Thoracic aorta (tissue), 2 donors: ENCODE data around the gene SIRT2. TPM values are rescaled to one million over a fixed set of nuclear protein-coding genes. Genes with fewer than 3 reads are reported as not detected.

Experiments used
- ATAC-seq: fragments of 150-250 bp; one replicate; pipeline ENCODE4 v1.8.0; 2017; ENCODE audit warnings: low read depth; ENCODE audit not compliant: insufficient number of reproducible peaks, low FRiP score
- DNase-seq: peaks from one replicate; pipeline ENCODE4 v3.0.0-alpha.2; 2020; ENCODE audit warnings: low spot score
- H3K27ac ChIP-seq, 2 donors: fragments of 200-600 bp; sonication (generic); 1 replicate in 1 of 2; 2 replicates in 1 of 2; pipeline ENCODE4 v1.5.1; 2016; ENCODE audit warnings: mild to moderate bottlenecking in 2 of 2, moderate library complexity in 2 of 2
- H3K27me3 ChIP-seq: fragments of 200-600 bp; sonication (generic); replicated peaks from 2 replicates; pipeline ENCODE4 v1.6.0; 2016; ENCODE audit warnings: mild to moderate bottlenecking; ENCODE audit not compliant: insufficient read depth
- H3K36me3 ChIP-seq: fragments of 200-600 bp; sonication (generic); one replicate; pipeline ENCODE4 v1.5.1; 2016
- H3K4me1 ChIP-seq, 2 donors: fragments of 200-600 bp; sonication (generic); 1 replicate in 1 of 2; 2 replicates in 1 of 2; pipeline versions ENCODE4 v1.5.1 to v1.6.0; 2016; ENCODE audit warnings: low read depth in 2 of 2, mild to moderate bottlenecking in 1 of 2; ENCODE audit not compliant: control insufficient read depth in 1 of 2
- H3K4me3 ChIP-seq: fragments of 200-600 bp; sonication (generic); 2 replicates; pipeline ENCODE4 v1.5.1; 2016; ENCODE audit warnings: mild to moderate bottlenecking
- H3K9me3 ChIP-seq: fragments of 200-600 bp; sonication (generic); 2 replicates; pipeline ENCODE4 v1.5.1; 2016
- total RNA-seq, 2 donors: library from RNA; depleted of rRNA; stranded (reverse); fragments of >200 nt; gene quantifications; one replicate each; pipeline versions ENCODE4 v1.1.0 to v1.2.3, GENCODE V29; 2016
- TF ChIP-seq, protein P1 (sequence below): fragments of 200-600 bp; sonication (generic); IDR thresholded peaks from one replicate; pipeline ENCODE4 v1.5.1; 2019; ENCODE audit warnings: antibody characterized with exemption

Gene SIRT2
- total RNA-seq, 2 donors from 2014 or later: 42.8 to 68.4 TPM

DNA sequence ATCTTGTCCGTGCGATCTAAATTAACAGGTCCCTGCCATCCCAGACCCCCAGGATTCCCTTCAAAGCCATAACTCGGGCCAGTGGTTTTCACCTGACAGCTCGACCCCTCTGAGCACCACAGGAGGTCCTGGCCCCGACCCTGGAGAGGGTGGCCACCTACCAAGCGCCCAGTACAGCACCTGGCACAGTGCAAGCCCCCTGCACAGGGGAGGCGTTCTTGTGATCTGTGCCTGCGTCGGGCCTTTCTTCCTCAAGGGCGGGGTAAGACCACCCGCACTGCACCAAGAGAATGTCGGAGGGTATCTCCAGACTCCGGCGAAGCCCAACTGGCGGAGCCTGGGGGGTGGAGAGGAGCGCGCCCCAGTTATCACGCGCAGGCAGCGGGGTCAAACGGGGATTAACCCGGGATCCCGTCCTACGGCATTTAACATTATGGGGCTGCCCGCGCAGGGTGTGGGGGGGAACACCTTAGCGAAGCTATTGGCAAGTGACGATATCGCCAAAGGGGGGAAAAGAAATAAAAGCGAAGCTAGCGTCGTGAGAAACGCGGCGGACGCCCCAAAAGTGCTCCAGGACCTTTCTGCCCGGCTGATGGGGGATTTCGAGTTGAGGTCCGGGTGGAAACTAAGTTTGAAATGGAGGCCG is 48.3 kb downstream of the SIRT2 start:
- no peak for DNase-seq
- H3K36me3 ChIP-seq: peaks cover 14% of the 10 kb centered on the region
- TF ChIP-seq, protein P1, sequence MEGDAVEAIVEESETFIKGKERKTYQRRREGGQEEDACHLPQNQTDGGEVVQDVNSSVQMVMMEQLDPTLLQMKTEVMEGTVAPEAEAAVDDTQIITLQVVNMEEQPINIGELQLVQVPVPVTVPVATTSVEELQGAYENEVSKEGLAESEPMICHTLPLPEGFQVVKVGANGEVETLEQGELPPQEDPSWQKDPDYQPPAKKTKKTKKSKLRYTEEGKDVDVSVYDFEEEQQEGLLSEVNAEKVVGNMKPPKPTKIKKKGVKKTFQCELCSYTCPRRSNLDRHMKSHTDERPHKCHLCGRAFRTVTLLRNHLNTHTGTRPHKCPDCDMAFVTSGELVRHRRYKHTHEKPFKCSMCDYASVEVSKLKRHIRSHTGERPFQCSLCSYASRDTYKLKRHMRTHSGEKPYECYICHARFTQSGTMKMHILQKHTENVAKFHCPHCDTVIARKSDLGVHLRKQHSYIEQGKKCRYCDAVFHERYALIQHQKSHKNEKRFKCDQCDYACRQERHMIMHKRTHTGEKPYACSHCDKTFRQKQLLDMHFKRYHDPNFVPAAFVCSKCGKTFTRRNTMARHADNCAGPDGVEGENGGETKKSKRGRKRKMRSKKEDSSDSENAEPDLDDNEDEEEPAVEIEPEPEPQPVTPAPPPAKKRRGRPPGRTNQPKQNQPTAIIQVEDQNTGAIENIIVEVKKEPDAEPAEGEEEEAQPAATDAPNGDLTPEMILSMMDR: no peak
- H3K27me3 ChIP-seq: no peaks in the 10 kb centered on the region
- no peak for ATAC-seq
- H3K9me3 ChIP-seq: no peaks in the 10 kb centered on the region
- H3K4me1 ChIP-seq: peaks cover 27 to 49% of the 10 kb centered on the region in 2 donors
- peak overlapping the region; percentile 97 to 100 for H3K27ac ChIP-seq
- H3K4me3 ChIP-seq: peak overlapping the region; percentile 100

DNA sequence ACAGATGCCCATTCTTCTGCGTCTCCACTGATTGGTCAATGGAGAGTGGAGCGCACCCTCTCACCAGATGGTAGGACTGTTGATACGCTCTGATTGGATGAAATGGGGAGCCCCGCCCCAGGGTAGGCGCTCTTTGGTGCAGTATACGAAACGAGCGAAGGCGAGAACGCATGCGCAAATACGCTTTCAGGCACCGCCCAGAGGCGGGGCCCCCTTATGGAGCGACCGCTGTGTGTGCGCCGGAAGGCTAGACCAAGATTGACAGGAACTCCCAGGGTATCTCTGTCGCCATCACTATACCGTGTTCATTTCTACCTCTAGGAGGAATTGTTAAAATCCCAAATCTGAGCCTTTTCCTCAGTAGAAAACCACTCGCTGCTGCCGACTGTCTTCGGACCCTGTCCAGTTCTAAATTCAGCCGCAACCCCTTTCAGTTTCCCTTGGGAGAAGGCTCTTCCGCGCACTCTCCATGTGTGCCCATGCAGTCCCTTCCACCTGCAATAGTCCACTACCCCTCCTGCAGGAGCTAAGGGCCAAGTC is 48.9 kb downstream of the SIRT2 start:
- peaks cover 20% of the 10 kb centered on the region for H3K36me3 ChIP-seq
- DNase-seq (no peak), ATAC-seq (peak; percentile 94)
- peak overlapping the region; percentile 100 for H3K4me3 ChIP-seq
- peak overlapping the region; percentile 97 to 100 for H3K27ac ChIP-seq
- H3K9me3 ChIP-seq: no peaks in the 10 kb centered on the region
- TF ChIP-seq, protein P1: peak; percentile 49
- no peaks in the 10 kb centered on the region for H3K27me3 ChIP-seq
- peaks cover 28 to 54% of the 10 kb centered on the region in 2 donors for H3K4me1 ChIP-seq

DNA sequence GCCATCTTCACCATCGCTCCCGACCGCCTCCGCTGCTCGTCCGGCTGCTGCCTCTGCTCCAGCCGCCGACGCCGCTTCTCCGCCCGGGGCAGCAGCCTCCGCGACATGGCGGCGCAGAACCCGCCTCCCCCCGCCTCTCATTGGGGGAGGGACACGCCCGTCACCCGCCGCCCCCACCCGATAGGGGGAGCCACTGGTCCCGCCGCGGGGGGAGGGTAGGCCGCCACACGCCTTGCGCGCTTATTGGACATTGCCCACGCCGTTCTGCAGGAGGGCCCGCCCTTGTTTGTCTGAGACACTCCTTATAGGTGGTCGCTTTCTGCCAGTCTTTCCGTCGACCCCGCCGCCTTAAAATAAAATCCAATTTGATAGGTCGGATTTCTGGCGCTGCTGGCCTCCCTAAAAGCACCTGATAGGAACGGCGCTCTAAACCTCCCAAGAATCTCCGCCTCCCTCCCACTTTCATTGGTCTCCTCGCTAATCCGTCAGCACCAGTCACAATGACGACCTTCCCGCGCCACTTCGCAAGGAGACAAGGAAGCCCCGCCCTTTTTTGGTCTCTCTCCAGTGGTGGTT is 49.5 kb downstream of the SIRT2 start, which contains the start of gene HNRNPL:
TSS of gene HNRNPL (minus strand) at position 127 of the 576 bp plus-strand sequence. CDS start at position 107, 20 bp downstream.
- peak within 1 kb of the TSS; percentile 100 for H3K27ac ChIP-seq

DNA sequence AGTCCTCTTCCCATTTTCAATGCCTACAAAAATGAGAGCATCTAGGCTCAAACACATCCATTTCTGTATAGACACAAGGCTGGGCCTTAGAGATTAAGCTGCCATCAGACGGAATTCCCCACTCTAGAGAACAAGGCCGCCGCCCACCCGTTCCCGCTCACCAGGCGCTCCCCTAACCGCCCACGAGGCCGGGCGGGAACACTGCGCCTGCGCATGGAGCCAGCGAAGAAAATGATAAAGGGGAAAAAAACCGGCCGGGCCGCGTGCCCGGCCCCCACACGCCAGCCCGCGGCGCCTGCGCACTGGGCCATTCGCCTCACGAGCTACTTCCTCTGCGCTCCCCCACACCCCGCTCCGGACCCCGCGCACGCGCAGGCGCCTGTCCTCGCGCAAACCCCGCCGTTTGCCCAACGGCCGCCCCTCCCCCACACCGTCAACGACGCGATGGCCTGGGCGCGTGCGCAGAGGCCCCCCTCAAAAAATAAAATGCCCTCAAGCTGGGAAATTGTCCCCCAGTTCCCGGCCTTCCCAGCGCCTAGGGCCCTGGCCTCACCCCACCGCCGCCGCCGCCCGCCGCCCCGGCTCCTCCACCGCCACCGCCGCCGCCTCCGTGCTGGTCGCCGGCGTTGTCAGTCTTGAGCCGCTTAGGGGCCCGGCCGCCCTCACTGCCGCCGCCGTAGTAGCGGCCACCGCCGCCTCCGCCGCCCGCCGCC is 50.1 kb downstream of the SIRT2 start:
- Histone ChIP-seq H3K4me1 (peaks cover 28 to 58% of the 10 kb centered on the region in 2 donors), H3K27me3 (no peaks in the 10 kb centered on the region), H3K9me3 (no peaks in the 10 kb centered on the region), H3K4me3 (peak overlapping the region; percentile 100), H3K36me3 (peaks cover 32% of the 10 kb centered on the region), H3K27ac (peak overlapping the region; percentile 100)
- TF ChIP-seq, protein P1: no peak
- ATAC-seq (peak; percentile 32), DNase-seq (peak; percentile 90)

More for the DNA sequence above, 49.5 kb downstream of the SIRT2 start, which contains the start of gene HNRNPL:
- no peaks in the 10 kb centered on the region for H3K9me3 ChIP-seq
- TF ChIP-seq, protein P1: no peak
- H3K36me3 ChIP-seq: peaks cover 26% of the 10 kb centered on the region
- DNase-seq (peak; percentile 100), ATAC-seq (peak; percentile 57)
- peaks cover 28 to 58% of the 10 kb centered on the region in 2 donors for H3K4me1 ChIP-seq
- no peaks in the 10 kb centered on the region for H3K27me3 ChIP-seq
- peak within 1 kb of the TSS; percentile 100 for H3K4me3 ChIP-seq
